TTC549 (cell line): ENCODE measurements around the gene WFDC10B.
"Not testable (repeated sequence)": the region's sequence is repeated elsewhere in the genome, so short reads cannot be mapped to it uniquely, and the experiment has no call there.

Experiments used
- FAIRE-seq: peaks from 2 replicates; lab custom pipeline; 2012; peaks lifted over from hg19 to GRCh38; lab: Jason Lieb, UNC

The WFDC10B gene

DNA sequence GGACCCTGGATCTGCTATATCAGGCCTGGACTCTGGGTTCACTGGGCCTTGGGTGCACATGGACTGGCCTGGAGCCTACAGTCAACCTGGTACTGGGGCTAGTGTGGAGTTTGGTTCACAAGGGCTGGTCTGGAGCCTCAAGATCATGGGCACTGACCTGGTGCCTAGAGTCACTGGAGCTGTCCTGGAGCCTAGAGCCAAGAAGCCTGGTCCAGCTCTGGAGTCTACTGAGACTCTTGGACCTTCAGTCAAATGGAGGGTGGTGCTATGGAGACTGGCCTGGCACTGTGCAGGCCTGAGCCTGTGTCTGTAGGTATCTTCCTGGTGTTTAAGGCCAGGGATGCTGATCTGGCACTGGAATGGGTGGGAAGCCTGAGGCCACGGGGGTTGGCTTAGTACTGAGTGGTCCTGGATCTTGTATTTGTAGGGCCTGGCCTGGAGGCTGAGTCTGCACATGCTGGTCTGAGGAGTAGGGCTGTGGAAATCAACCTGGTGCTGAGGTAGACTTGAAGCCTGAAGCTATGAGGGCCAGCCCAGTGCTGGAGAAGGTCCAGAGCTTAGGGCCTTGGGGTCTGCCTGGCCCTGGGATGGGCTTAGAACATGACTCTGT lies 57.3 kb downstream of the WFDC10B start:
- FAIRE-seq: no peak

DNA sequence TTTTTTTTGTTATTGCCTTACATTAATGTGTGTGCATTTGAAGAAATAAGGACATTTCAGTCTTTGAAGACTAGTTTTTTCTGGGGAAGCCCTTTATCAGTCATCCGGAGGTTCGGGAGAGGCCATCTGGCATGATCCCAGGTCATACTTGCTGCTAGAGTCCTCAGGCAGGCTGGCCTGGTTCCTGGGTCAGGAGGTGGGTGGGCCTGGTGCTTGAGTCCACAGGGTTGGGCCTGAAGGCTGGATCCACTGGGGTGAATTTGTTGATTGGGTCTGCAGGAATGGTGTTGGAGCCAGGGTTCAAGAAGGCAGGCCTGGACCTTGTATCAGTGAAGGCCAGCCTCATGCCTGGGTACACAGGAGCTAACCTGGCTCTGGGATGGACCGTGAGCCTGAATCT lies 57.9 kb downstream of the WFDC10B start:
- FAIRE-seq: no peak

DNA sequence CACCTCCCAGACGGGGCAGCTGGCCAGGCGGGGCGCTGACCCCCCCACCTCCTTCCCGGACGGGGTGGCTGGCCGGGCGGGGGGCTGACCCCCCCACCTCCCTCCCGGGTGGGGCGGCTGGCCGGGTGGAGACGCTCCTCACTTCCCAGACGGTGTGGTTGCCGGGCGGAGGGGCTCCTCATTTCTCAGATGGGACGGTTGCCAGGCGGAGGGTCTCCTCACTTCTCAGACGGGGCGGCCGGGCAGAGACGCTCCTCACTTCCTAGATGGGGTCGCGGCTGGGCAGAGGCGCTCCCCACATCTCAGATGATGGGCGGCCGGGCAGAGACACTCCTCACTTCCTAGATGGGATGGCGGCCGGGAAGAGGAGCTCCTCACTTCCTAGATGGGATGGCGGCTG lies 59.0 kb downstream of the WFDC10B start:
- not testable (repeated sequence) for FAIRE-seq

DNA sequence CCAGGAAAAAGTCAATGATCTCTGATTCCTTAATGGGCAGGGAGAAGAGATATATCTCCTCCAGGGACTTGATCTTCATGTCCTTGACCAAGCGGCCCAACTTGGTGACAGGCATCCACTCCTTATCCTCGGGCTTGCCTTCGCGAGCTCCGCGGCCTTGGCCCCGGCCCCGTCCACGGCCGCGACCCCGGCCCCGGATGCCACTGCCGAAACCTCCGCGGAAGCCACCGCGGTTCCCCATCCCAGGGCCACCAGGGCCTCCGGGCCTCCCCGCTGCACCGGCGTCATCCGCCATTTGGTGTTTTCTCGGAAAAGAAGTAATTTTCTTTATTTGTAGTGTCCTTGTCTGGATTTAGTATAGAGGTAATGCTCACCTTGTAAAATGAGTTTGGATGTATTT lies 63.7 kb downstream of the WFDC10B start:
- FAIRE-seq: not testable (repeated sequence)

DNA sequence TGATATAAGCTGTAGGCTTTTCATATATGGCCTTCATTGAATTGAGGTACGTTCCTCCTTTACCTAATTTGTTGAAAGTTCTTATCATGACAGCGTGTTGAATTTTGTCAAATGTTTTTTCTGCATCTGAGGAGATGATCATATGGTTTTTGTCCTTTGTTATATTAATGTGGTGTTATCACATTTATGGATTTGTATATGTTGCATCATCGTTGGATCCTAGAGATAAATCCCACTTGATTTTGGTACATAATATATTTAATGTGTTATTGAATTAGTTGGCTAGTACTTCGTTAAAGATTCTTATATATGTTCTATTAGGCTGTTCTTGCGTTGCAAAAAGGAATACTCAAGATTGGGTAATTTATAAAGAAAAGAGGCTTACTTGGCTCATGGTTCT lies 65.1 kb downstream of the WFDC10B start:
- no peak for FAIRE-seq

DNA sequence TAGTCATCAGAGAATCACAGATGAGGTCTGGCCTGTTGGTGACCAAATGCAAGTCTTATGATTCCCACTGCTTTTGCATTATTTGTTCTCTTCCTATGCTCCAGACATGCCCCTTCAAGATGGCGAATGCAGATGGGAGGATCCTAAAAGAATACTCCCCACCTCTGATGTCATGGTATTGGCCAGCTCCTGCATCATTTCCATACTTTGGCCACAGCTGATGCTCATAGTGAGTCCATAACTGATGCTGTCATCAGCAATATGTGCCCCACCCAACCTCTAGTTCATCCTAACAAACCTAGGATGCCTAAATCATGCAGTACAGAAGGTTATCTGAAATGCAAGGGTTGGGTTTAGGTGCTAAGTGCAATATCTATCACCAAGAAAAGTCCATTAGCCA lies 68.3 kb downstream of the WFDC10B start:
- no peak for FAIRE-seq
